A673 (cell line): ENCODE measurements around the gene LPP.

Experiments used
- EZH2 ChIP-seq: fragments of 200-600 bp; sonication (generic); IDR thresholded peaks from 2 replicates; pipeline ENCODE4 v1.6.1; 2017; ENCODE audit warnings: borderline replicate concordance, low read depth, mild to moderate bottlenecking, mixed read lengths, antibody characterized with exemption, low read length; ENCODE audit not compliant: poor library complexity, severe bottlenecking
- TF ChIP-seq, protein P1 (sequence below): fragments of 300-800, 200-600 bp; sonication (generic); conservative IDR thresholded peaks from 2 replicates; pipeline ENCODE4 v1.5.1; 2017; ENCODE audit warnings: low read depth, mild to moderate bottlenecking, antibody characterized with exemption, low read length, moderate library complexity, mixed read lengths

DNA sequence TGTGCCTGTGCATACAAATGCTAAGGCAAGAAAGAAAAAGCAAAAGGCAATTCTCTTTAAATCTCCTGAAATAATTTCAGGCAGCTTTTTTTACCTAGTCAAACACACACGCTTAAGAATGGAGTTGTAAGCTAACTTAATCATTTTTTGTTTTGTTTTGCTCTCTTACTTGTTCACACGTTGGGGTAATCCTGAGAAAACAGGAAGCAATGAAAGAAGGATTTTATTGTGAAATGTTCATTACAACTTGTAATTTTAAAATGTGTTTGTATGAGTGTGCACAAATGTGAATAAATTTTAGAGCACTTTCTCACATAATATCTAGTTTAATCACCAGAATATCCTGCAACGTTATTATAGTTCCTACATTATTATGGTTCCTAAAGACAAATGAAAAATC is 263.8 kb downstream of the LPP start:
- TF ChIP-seq, protein P1, sequence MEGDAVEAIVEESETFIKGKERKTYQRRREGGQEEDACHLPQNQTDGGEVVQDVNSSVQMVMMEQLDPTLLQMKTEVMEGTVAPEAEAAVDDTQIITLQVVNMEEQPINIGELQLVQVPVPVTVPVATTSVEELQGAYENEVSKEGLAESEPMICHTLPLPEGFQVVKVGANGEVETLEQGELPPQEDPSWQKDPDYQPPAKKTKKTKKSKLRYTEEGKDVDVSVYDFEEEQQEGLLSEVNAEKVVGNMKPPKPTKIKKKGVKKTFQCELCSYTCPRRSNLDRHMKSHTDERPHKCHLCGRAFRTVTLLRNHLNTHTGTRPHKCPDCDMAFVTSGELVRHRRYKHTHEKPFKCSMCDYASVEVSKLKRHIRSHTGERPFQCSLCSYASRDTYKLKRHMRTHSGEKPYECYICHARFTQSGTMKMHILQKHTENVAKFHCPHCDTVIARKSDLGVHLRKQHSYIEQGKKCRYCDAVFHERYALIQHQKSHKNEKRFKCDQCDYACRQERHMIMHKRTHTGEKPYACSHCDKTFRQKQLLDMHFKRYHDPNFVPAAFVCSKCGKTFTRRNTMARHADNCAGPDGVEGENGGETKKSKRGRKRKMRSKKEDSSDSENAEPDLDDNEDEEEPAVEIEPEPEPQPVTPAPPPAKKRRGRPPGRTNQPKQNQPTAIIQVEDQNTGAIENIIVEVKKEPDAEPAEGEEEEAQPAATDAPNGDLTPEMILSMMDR = no peak
- no peak for TF ChIP-seq EZH2
